Glutamatergic neuron (in vitro differentiated cells): ENCODE measurements around the gene TRIM54. TPM values are rescaled to one million over a fixed set of nuclear protein-coding genes. Genes with fewer than 3 reads are reported as not detected.
"Not testable (repeated sequence)": the region's sequence is repeated elsewhere in the genome, so short reads cannot be mapped to it uniquely, and the experiment has no call there.

Source experiments
- DNase-seq: peaks from one replicate; pipeline ENCODE4 v3.0.0; 2022
- H3K27ac Mint-ChIP-seq: one replicate; pipeline ENCODE4 v1.8.0; 2020; ENCODE audit warnings: mild to moderate bottlenecking, mixed read lengths, inconsistent platforms; ENCODE audit not compliant: unreplicated experiment
- H3K27me3 Mint-ChIP-seq: one replicate; pipeline ENCODE4 v1.8.0; 2020; ENCODE audit warnings: mild to moderate bottlenecking, moderate library complexity, mixed read lengths, inconsistent platforms; ENCODE audit not compliant: unreplicated experiment
- H3K36me3 Mint-ChIP-seq: one replicate; pipeline ENCODE4 v1.8.0; 2020; ENCODE audit warnings: mild to moderate bottlenecking, mixed read lengths, inconsistent platforms; ENCODE audit not compliant: unreplicated experiment
- H3K4me1 Mint-ChIP-seq: one replicate; pipeline ENCODE4 v1.8.0; 2020; ENCODE audit warnings: mild to moderate bottlenecking, low read depth, mixed read lengths, inconsistent platforms; ENCODE audit not compliant: unreplicated experiment
- H3K4me3 Mint-ChIP-seq: one replicate; pipeline ENCODE4 v1.8.0; 2020; ENCODE audit warnings: mild to moderate bottlenecking, mixed read lengths, inconsistent platforms; ENCODE audit not compliant: unreplicated experiment
- H3K9me3 Mint-ChIP-seq: one replicate; pipeline ENCODE4 v1.8.0; 2020; ENCODE audit warnings: mild to moderate bottlenecking, moderate library complexity, mixed read lengths, inconsistent platforms; ENCODE audit not compliant: unreplicated experiment
- total RNA-seq: library from RNA; stranded (reverse); fragmentation: NEBNext Ultra II Directional; extraction: Animal tissue kit (Norgen Biotek cat#: 25700); gene quantifications from one replicate; pipeline ENCODE4 v1.2.1, GENCODE V29; 2021; ENCODE audit not compliant: unreplicated experiment
- TF ChIP-seq, protein P1 (sequence below): fragments of 200-600 bp; sonication (generic); IDR thresholded peaks from one replicate; pipeline ENCODE4 v1.5.0; 2021; ENCODE audit not compliant: partially characterized antibody, unreplicated experiment

Gene TRIM54
- total RNA-seq, 1 donor from 2014 or later: 2.0 TPM

DNA sequence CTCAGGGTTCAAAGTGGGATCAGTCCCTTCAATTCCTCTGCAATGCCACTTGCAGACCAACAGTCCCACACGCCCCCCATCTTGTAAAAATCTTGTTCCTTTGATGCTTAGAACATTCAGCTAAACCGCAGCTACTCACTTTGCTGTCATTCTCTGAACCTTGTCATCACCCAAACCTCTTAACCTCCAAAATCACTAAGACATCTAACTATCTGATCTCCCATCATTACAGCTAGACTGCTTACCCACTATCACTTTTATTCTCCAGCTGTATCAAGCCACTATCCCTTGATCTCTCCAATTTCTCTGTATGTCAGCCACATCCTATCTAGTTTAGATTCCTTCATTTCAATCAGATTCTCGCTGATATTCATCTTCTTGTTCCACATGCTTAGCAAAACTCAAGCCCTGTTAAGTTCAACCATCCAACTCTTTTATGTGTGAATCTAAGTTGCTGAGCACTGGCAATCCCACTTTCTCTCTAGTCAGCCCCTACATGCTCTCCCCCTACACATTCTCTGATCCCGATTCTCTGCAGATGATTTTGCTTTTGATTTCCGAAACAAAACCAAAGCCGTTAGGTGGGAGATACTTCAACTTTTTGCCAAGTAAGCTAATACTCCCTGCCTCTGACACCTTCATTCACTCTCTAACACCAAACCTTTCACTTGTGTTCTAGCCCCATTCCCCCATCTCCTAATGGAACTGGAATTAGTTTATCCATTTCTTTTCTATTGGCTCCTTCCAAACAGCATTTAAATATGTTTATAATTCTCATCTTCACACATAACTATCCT lies 69.8 kb downstream of the TRIM54 start:
- Mint-ChIP-seq H3K9me3 (peaks cover 16% of the 10 kb centered on the region), H3K4me3 (no peak overlapping the region), H3K4me1 (peaks cover 10% of the 10 kb centered on the region), H3K36me3 (no peaks in the 10 kb centered on the region), H3K27me3 (peaks cover 10% of the 10 kb centered on the region), H3K27ac (no peak overlapping the region)
- no peak for DNase-seq
- TF ChIP-seq, protein P1, sequence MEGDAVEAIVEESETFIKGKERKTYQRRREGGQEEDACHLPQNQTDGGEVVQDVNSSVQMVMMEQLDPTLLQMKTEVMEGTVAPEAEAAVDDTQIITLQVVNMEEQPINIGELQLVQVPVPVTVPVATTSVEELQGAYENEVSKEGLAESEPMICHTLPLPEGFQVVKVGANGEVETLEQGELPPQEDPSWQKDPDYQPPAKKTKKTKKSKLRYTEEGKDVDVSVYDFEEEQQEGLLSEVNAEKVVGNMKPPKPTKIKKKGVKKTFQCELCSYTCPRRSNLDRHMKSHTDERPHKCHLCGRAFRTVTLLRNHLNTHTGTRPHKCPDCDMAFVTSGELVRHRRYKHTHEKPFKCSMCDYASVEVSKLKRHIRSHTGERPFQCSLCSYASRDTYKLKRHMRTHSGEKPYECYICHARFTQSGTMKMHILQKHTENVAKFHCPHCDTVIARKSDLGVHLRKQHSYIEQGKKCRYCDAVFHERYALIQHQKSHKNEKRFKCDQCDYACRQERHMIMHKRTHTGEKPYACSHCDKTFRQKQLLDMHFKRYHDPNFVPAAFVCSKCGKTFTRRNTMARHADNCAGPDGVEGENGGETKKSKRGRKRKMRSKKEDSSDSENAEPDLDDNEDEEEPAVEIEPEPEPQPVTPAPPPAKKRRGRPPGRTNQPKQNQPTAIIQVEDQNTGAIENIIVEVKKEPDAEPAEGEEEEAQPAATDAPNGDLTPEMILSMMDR: no peak

DNA sequence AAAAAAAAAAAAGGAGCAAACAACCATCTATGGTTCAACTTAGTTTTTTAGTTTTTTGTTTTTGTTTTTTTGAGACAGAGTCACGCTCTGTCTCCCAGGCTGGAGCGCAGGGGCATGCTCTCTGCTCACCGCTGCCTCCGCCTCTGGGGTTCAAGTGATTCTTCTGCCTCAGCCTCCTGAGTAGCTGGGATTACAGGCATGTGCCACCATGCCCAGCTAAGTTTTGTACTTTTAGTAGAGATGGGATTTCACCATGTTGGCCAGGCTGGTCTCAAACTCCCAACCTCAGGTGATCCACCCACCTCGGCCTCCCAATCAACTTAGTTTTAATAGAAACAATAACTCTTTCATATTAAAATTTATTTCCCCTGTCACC lies 71.1 kb downstream of the TRIM54 start:
- not testable (repeated sequence) for H3K27ac Mint-ChIP-seq

DNA sequence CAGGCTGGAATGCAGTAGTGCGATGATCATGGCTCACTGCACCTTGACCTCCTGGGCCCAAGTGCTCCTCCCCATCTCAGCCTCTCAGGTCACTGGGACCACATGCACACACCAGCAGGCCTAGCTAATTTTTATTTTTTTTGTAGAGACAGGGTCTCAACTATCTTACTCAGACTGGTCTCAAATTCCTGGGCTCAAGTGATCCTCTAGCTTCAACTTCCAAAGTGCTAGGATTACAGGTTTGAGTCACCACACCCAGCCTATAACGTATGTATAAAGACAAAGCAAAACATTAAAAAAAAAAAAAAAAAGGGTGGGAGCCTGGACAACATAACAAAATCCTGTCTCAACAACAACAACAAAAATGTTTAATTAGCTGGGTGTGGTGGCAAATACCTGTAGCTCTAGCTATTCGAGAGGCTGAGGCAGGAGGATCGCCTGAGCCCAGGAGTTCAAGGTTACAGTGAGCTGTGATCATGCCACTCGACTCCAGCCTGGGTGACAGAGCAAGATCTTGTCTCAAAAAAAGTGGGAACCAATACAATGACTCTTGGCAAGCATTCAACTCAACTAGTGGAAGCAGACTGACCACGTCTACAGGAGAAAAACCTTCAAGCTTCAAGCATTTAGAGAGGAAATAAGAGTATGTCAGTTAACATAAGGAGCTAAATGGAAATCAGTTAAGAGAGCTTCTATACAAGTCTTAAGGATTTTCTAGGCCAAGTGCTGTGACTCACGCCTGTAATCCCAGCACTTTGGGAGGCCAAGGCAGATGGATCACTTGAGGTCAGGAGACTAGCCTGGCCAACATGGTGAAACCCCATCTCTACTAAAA lies 71.8 kb downstream of the TRIM54 start:
- no peak overlapping the region for H3K27ac Mint-ChIP-seq
- peaks cover 10% of the 10 kb centered on the region for H3K4me1 Mint-ChIP-seq
- peaks cover 14% of the 10 kb centered on the region for H3K27me3 Mint-ChIP-seq
- peaks cover 19% of the 10 kb centered on the region for H3K9me3 Mint-ChIP-seq
- no peak overlapping the region for H3K4me3 Mint-ChIP-seq
- TF ChIP-seq, protein P1: no peak
- no peaks in the 10 kb centered on the region for H3K36me3 Mint-ChIP-seq
- no peak for DNase-seq

More for the DNA sequence above, 71.1 kb downstream of the TRIM54 start:
- Mint-ChIP-seq H3K27me3 (peaks cover 11% of the 10 kb centered on the region), H3K4me1 (peaks cover 10% of the 10 kb centered on the region), H3K9me3 (peaks cover 16% of the 10 kb centered on the region)
- H3K36me3 Mint-ChIP-seq, DNase-seq, H3K4me3 Mint-ChIP-seq: not testable (repeated sequence)

DNA sequence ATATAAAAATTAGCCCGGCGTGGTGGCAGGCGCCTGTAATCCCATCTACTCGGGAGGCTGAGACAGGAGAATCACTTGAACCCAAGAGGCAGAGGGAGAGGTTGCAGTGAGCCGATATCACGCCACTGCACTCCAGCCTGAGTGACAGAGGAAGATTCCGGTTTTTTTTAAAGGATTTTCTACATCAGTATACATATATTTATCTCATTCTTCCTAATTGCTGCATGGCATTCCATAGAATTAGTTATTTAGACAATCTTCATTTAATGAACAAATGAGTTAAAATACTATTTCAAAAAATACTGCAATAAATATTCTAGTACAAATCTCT lies 72.3 kb downstream of the TRIM54 start:
- H3K36me3 Mint-ChIP-seq: no peaks in the 10 kb centered on the region
- DNase-seq: no peak
- no peak overlapping the region for H3K27ac Mint-ChIP-seq
- peak overlapping the region; percentile 100 for H3K4me3 Mint-ChIP-seq
- peaks cover 19% of the 10 kb centered on the region for H3K9me3 Mint-ChIP-seq
- peaks cover 14% of the 10 kb centered on the region for H3K27me3 Mint-ChIP-seq
- TF ChIP-seq, protein P1: no peak
- peaks cover 10% of the 10 kb centered on the region for H3K4me1 Mint-ChIP-seq

DNA sequence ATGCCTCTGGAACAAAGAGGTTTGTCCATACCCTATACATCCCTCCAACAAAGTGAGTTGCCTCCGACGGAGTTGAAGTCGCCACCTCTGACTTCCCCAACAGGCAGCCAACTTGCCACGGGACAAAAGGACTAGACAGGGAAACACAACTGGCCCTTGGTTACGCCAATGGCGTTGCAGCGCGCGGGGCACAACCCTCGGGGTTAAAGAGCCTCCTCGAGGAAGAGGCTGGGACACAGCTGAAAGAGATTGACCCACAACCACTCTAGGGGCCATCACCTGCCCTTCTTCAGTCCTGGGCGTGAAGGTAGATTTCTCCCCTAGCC lies 73.8 kb downstream of the TRIM54 start:
- Mint-ChIP-seq H3K9me3 (peaks cover 19% of the 10 kb centered on the region), H3K4me3 (peak overlapping the region; percentile 100), H3K36me3 (no peaks in the 10 kb centered on the region), H3K4me1 (peaks cover 10% of the 10 kb centered on the region), H3K27ac (peak overlapping the region; percentile 100), H3K27me3 (peaks cover 14% of the 10 kb centered on the region)
- DNase-seq: peak; percentile 47
- TF ChIP-seq, protein P1: no peak
